Ammon's horn (tissue), 1 donor: ENCODE data around the gene MBTPS1.

ENCODE experiments used
- DNase-seq: peaks from one replicate; pipeline ENCODE4 v3.0.0-alpha.2; 2016; ENCODE audit warnings: low spot score

MBTPS1 gene

GRCh38 chr16:84052071-84052622 is 64.6 kb downstream of the MBTPS1 start:
- no peak for DNase-seq

GRCh38 chr16:84050316-84050715 is 66.4 kb downstream of the MBTPS1 start:
- DNase-seq, result no peak

- no peak for DNase-seq
Observed at GRCh38 chr16:84049403-84050060, 67.2 kb downstream of the MBTPS1 start.

- no peak for DNase-seq
Observed at GRCh38 chr16:84048871-84049270, 67.9 kb downstream of the MBTPS1 start.

GRCh38 chr16:84048270-84048669 is 68.5 kb downstream of the MBTPS1 start:
- DNase-seq, result no peak

- DNase-seq, result no peak
Observed at GRCh38 chr16:84047626-84048025, 69.1 kb downstream of the MBTPS1 start.

GRCh38 chr16:84047206-84047605 is 69.5 kb downstream of the MBTPS1 start:
- DNase-seq, result no peak

GRCh38 chr16:84045818-84046470 is 70.8 kb downstream of the MBTPS1 start:
- no peak for DNase-seq

- DNase-seq, result no peak
Observed at GRCh38 chr16:84045001-84045817, 71.5 kb downstream of the MBTPS1 start.

GRCh38 chr16:84044118-84044488 is 72.6 kb downstream of the MBTPS1 start:
- no peak for DNase-seq

GRCh38 chr16:84043486-84044117 is 73.1 kb downstream of the MBTPS1 start:
- DNase-seq, result no peak

GRCh38 chr16:84042879-84043485 is 73.8 kb downstream of the MBTPS1 start:
- DNase-seq, result no peak

- no peak for DNase-seq
Observed at GRCh38 chr16:84042308-84042878, 74.3 kb downstream of the MBTPS1 start, which contains the start of gene SLC38A8. Gene SLC38A8, minus strand, starts transcription at chr16:84042795. Its CDS starts 638 bp downstream, at chr16:84042157.

- DNase-seq, result no peak
Observed at GRCh38 chr16:84041881-84042280, 74.9 kb downstream of the MBTPS1 start.

- DNase-seq, result peak; percentile 31
Observed at GRCh38 chr16:84040823-84041820, 75.6 kb downstream of the MBTPS1 start.

GRCh38 chr16:84040226-84040822 is 76.4 kb downstream of the MBTPS1 start:
- DNase-seq, result no peak

- no peak for DNase-seq
Observed at GRCh38 chr16:84039696-84040095, 77.0 kb downstream of the MBTPS1 start.

- no peak for DNase-seq
Observed at GRCh38 chr16:84038469-84038868, 78.3 kb downstream of the MBTPS1 start.

GRCh38 chr16:84036982-84037425 is 79.7 kb downstream of the MBTPS1 start:
- no peak for DNase-seq

- DNase-seq, result no peak
Observed at GRCh38 chr16:84036131-84036530, 80.6 kb downstream of the MBTPS1 start.
